SJCRH30 (cell line): ENCODE data around the gene ERBB2. TPM values are rescaled to one million over a fixed set of nuclear protein-coding genes. Genes with fewer than 3 reads are reported as not detected.

Experiments
- DNase-seq, 2 experiments: peaks; one replicate each; pipeline ENCODE4 v3.0.0-alpha.2; 2015 to 2020
- H3K27ac ChIP-seq: fragments of 250-450 bp; sonication (Bioruptor Pico); 2 replicates; pipeline ENCODE4 v1.5.1; 2020; ENCODE audit warnings: mild to moderate bottlenecking, moderate library complexity
- H3K27me3 ChIP-seq: fragments of 250-450 bp; sonication (Bioruptor Pico); 2 replicates; pipeline ENCODE4 v1.5.1; 2020; ENCODE audit warnings: mild to moderate bottlenecking, moderate library complexity
- H3K36me3 ChIP-seq: fragments of 250-450 bp; sonication (Bioruptor Pico); 2 replicates; pipeline ENCODE4 v1.5.1; 2020; ENCODE audit warnings: mild to moderate bottlenecking, moderate library complexity
- H3K4me1 ChIP-seq: fragments of 250-450 bp; sonication (Bioruptor Pico); 2 replicates; pipeline ENCODE4 v1.5.1; 2020; ENCODE audit warnings: mild to moderate bottlenecking, moderate library complexity
- H3K4me3 ChIP-seq: fragments of 250-450 bp; sonication (Bioruptor Pico); 2 replicates; pipeline ENCODE4 v1.5.1; 2020; ENCODE audit warnings: mild to moderate bottlenecking, moderate library complexity
- H3K9me3 ChIP-seq: fragments of 250-450 bp; sonication (Bioruptor Pico); replicated peaks from 2 replicates; pipeline ENCODE4 v1.5.1; 2020; ENCODE audit warnings: mild to moderate bottlenecking, moderate library complexity
- total RNA-seq: library from RNA; depleted of rRNA; stranded (reverse); fragments of >200 nt; shearing (Covaris generic); gene quantifications from 2 replicates; pipeline ENCODE4 v1.2.3, GENCODE V29; 2014

The ERBB2 gene
- total RNA-seq, 1 experiment from 2014 or later = 8.7 TPM

DNA sequence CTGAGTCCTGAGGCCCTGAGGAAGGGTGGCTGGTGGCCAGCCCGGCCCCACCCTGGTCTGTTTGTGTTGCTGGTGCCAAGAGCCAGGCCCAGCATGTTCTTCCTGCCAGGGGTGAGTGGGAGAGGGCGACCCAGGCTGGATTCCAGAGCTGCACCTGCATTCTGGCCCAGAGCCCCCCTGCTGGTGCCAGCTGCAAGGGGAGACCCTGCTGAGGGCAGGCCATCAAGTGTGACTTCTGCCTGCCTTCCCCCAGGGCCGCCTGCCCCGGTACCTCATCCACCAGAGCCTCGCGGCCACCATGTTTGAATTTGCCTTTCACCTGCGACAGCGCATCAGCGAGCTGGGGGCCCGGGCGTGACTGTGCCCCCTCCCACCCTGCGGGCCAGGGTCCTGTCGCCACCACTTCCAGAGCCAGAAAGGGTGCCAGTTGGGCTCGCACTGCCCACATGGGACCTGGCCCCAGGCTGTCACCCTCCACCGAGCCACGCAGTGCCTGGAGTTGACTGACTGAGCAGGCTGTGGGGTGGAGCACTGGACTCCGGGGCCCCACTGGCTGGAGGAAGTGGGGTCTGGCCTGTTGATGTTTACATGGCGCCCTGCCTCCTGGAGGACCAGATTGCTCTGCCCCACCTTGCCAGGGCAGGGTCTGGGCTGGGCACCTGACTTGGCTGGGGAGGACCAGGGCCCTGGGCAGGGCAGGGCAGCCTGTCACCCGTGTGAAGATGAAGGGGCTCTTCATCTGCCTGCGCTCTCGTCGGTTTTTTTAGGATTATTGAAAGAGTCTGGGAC is 37.1 kb upstream of the ERBB2 start:
- Histone ChIP-seq H3K27ac (no peak overlapping the region), H3K4me3 (no peak overlapping the region), H3K27me3 (no peaks in the 10 kb centered on the region), H3K9me3 (no peaks in the 10 kb centered on the region), H3K4me1 (peaks cover 52% of the 10 kb centered on the region), H3K36me3 (0 out of 2 replicates have a peak, but pooled peaks cover 2% of the 10 kb centered on the region)
- no peak for DNase-seq

DNA sequence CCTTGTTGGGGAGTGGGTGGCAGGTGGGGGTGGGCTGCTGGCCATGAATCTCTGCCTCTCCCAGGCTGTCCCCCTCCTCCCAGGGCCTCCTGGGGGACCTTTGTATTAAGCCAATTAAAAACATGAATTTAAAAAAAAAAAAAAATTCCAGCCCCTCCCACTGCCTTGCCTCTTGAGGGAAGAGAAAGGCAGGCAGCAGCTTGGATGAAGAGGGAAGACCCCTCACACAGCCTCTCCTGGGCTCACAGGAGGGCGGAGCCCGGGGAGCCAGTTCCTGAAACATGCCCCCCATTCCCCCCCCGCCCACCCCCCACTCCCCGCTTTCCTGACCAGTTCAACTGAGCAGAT is 36.5 kb upstream of the ERBB2 start:
- H3K9me3 ChIP-seq = no peaks in the 10 kb centered on the region
- H3K27me3 ChIP-seq = no peaks in the 10 kb centered on the region
- 0 out of 2 replicates have a peak, but pooled peaks cover 2% of the 10 kb centered on the region for H3K36me3 ChIP-seq
- DNase-seq = no peak
- no peak overlapping the region for H3K4me3 ChIP-seq
- H3K4me1 ChIP-seq = peaks cover 52% of the 10 kb centered on the region
- H3K27ac ChIP-seq = no peak overlapping the region

DNA sequence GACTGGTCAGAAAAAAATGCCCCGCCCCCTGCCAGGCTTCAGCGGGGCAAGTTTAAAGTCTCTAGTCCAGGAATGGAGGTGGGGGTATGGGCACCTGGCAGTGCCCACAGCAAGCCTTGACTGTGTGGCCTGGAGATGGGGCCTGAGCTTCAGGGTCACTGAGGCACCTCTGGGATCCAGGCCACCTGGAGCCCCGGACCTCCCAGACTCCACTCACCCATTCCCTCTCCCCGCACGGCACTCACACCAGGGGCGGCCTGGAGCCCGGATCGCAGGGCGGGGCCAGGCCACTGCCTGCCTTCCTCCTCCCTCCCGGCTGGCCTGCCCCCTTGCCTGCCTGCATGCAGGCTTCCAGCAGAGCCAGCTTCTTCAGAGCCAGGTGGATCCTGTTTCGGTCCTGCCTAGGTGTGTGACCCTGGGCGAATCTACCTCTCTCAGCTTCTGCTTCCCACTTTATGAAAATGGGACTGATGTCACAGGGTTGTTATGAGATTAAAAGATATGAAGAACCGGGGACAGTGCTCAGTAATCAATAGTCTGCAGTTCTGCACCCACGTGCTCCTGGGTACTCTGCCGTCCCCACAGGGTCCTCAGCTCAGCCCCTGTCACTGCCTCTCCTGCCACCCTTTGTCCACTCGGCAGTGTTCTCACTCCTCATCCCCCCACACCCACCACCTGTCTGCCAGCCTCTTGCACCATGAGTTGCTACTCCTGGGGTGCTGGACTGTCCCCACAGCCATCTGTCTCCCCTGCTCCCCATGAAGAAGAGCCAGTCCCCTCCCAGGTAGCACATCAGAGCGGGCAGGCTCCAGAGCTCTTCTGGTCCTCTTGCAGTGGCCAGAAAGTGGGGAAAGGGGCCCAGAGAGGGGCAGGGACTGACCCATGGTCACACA is 35.9 kb upstream of the ERBB2 start:
- no peaks in the 10 kb centered on the region for H3K27me3 ChIP-seq
- no peak overlapping the region for H3K4me3 ChIP-seq
- DNase-seq = no peak
- 0 out of 2 replicates have a peak, but pooled peaks cover 2% of the 10 kb centered on the region for H3K36me3 ChIP-seq
- H3K9me3 ChIP-seq = no peaks in the 10 kb centered on the region
- peaks cover 51% of the 10 kb centered on the region for H3K4me1 ChIP-seq
- H3K27ac ChIP-seq = no peak overlapping the region

DNA sequence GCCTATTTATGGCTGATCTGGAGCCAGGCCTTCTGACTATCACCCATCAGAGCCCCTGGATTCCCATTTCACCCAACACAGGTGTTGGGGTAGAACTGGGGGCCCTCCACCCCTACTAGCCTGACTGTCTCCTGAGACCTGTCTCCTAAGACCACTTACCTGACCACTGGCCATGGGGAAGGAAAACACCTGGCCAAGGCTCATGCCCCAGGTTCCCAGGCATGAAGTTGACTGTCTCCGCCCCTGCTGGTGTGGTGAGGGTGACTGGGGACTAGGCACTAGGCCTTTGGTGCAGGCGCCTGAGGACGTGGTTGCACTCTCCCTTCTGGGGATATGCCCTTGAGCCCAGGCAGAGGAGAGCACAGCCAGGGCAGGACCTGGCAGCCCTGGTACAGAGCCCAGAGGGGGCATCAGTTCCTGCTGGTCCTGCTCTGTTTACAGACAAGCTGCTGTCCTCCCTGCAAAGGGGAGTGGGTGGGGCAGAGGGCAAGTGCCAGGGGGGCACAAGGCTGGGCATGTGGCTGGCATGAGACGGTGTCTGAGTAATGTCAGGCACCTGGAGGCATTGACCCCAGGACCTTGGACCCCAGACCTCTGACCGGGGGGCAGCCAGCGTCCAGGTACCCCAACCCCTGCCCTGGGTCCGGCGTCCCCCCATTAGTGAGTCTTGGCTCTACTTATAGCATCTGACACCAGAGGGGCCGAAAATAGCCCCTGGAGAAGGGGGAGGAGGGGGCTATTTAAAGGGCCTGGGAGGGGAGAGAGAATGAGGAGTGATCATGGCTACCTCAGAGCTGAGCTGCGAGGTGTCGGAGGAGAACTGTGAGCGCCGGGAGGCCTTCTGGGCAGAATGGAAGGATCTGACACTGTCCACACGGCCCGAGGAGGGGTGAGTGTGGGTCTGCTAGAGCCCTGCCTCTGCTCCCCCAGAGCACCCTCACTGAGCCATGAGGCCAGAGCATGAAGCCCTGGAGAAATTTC is 35.0 kb upstream of the ERBB2 start, which contains the start of gene TCAP:
Gene TCAP, plus strand, starts transcription at position 769 of the 981 bp plus-strand sequence. Its CDS starts 11 bp downstream, at position 780.
- H3K27ac ChIP-seq = no peak within 1 kb of the TSS
- H3K36me3 ChIP-seq = 0 out of 2 replicates have a peak, but pooled peaks cover 2% of the 10 kb centered on the region
- H3K4me3 ChIP-seq = no peak within 1 kb of the TSS
- no peaks in the 10 kb centered on the region for H3K9me3 ChIP-seq
- peaks cover 44% of the 10 kb centered on the region for H3K4me1 ChIP-seq
- H3K27me3 ChIP-seq = no peaks in the 10 kb centered on the region
- DNase-seq = no peak

DNA sequence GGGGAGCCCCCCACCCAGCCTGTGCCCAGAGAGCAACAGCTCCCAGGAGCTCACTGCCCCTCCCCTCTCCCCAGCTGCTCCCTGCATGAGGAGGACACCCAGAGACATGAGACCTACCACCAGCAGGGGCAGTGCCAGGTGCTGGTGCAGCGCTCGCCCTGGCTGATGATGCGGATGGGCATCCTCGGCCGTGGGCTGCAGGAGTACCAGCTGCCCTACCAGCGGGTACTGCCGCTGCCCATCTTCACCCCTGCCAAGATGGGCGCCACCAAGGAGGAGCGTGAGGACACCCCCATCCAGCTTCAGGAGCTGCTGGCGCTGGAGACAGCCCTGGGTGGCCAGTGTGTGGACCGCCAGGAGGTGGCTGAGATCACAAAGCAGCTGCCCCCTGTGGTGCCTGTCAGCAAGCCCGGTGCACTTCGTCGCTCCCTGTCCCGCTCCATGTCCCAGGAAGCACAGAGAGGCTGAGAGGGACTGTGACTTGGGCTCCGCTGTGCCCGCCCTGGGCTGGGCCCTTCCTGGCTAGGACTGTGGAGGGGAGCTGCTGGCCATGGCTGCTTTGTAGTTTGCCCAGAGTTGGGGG is 34.1 kb upstream of the ERBB2 start:
- DNase-seq = peak in 1 of 2 experiments; percentile 51
- Histone ChIP-seq H3K27me3 (no peaks in the 10 kb centered on the region), H3K4me3 (no peak overlapping the region), H3K9me3 (no peaks in the 10 kb centered on the region), H3K4me1 (peaks cover 36% of the 10 kb centered on the region), H3K27ac (no peak overlapping the region), H3K36me3 (0 out of 2 replicates have a peak, but pooled peaks cover 2% of the 10 kb centered on the region)

DNA sequence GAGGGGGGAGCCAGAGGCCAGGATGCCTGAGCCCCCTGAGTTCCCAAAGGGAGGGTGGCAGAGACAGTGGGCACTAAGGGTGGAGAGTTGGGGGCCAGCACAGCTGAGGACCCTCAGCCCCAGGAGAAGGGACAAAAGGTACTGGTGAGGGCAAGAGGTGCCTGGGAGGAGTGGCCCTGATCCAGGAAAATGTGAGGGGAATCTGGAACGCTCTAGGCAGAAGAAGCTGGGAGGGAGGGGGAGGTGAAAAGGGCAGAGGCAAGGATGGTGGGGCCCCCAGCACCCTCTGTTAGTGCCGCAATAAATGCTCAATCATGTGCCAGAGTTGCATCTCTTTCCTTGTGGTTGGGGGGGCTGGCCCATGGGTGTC is 33.6 kb upstream of the ERBB2 start:
- H3K4me3 ChIP-seq = no peak overlapping the region
- no peak for DNase-seq
- peak overlapping the region; percentile 76 for H3K27ac ChIP-seq
- H3K9me3 ChIP-seq = no peaks in the 10 kb centered on the region
- no peaks in the 10 kb centered on the region for H3K27me3 ChIP-seq
- H3K4me1 ChIP-seq = peaks cover 31% of the 10 kb centered on the region
- H3K36me3 ChIP-seq = 0 out of 2 replicates have a peak, but pooled peaks cover 2% of the 10 kb centered on the region

DNA sequence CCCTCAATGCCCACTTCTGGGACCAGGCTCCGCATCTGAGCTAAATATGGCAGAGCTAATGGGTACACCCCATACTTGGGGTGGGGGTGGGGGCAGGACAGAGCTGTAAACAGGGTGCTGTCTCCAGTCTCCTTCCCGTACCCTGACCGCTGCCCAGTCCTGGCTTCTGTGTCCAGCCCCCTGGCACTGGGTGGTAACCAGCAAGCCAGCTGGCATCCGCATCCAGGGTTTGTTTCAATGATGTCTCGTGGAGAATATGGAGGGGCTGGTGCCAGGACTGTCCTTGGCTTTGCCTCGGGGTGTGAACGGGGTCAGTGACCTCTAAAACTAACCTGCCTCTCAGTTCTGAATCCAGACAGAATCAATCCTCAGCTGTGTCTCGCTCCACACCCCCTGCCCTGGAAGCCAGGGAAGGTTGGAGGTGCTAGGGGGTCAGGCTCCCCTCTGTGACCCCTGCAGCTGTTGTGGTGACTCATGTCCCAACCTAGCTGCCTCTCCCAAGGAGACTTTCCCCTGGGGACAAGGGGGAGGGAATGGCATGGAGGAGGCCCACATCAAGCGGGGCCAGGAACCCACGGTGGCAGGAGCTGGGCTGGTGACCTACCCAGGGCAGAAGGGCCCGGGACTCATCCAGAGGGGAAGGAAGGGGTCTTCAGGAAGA is 33.1 kb upstream of the ERBB2 start:
- DNase-seq = peak; percentile 81 to 85
- H3K4me3 ChIP-seq = peak overlapping the region; percentile 65
- H3K27me3 ChIP-seq = no peaks in the 10 kb centered on the region
- H3K9me3 ChIP-seq = no peaks in the 10 kb centered on the region
- H3K27ac ChIP-seq = peak overlapping the region; percentile 76
- H3K4me1 ChIP-seq = peaks cover 26% of the 10 kb centered on the region
- 0 out of 2 replicates have a peak, but pooled peaks cover 2% of the 10 kb centered on the region for H3K36me3 ChIP-seq

DNA sequence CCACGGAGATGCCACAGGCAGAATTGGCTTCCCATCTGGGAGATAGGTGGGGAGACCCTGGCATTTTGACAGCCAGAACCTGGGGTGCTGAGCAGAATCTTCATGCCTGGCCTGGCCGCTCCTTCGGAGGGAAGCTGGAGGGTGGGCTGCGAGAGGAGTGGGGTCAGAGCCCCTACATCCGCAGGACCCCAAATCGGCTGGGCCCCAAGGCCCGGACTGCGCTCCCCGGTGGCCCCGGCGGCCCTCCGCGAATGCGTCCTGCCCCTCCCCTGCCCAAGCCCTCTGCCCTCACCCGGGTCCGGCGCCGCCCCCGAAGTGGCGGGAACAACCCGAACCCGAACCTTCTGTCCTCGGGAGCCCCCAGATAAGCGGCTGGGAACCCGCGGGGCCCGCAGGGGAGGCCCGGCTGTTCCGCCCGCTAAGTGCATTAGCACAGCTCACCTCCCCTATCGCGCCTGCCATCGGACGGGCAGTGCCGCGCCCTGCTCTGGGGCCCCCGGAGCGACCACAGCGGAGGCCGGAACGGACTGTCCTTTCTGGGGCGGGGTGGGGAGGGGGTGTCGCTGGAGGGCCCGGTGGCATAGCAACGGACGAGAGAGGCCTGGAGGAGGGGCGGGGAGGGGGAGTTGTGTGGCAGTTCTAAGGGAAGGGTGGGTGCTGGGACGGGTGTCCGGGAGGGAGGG is 32.5 kb upstream of the ERBB2 start:
- Histone ChIP-seq H3K4me1 (peaks cover 26% of the 10 kb centered on the region), H3K27me3 (no peaks in the 10 kb centered on the region), H3K4me3 (peak overlapping the region; percentile 65), H3K27ac (peak overlapping the region; percentile 76), H3K9me3 (no peaks in the 10 kb centered on the region), H3K36me3 (no peaks in the 10 kb centered on the region)
- peak; percentile 52 to 53 for DNase-seq

DNA sequence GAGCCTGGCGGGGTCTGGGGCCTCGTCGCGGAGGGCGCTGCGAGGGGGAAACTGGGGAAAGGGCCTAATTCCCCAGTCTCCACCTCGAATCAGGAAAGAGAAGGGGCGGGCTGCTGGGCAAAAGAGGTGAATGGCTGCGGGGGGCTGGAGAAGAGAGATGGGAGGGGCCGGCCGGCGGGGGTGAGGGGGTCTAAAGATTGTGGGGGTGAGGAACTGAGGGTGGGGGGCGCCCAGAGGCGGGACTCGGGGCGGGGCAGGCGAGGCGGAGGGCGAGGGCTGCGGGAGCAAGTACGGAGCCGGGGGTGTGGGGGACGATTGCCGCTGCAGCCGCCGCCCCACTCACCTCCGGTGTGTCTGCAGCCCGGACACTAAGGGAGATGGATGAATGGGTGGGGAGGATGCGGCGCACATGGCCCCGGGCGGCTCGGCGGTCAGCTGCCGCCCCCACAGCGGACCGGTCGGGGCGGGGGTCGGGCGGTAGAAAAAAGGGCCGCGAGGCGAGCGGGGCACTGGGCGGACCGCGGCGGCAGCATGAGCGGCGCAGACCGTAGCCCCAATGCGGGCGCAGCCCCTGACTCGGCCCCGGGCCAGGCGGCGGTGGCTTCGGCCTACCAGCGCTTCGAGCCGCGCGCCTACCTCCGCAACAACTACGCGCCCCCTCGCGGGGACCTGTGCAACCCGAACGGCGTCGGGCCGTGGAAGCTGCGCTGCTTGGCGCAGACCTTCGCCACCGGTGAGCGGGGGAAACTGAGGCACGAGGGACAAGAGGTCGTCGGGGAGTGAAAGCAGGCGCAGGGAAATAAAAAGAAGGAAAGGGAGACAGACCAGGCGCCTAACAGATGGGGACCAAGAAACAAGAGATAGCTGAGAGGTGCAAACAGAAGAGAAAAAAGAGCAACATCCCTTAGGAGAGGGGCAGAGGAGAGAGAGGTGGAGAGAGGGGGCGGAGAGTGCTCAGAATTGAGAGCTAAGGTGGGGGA is 31.6 kb upstream of the ERBB2 start, which contains the start of gene PNMT:
Gene PNMT, plus strand, starts transcription at position 509 of the 980 bp plus-strand sequence. Its CDS starts 23 bp downstream, at position 532.
- no peaks in the 10 kb centered on the region for H3K27me3 ChIP-seq
- DNase-seq = no peak
- no peaks in the 10 kb centered on the region for H3K36me3 ChIP-seq
- H3K27ac ChIP-seq = peak within 1 kb of the TSS; percentile 76
- H3K4me1 ChIP-seq = peaks cover 26% of the 10 kb centered on the region
- peak within 1 kb of the TSS; percentile 65 for H3K4me3 ChIP-seq
- H3K9me3 ChIP-seq = no peaks in the 10 kb centered on the region

DNA sequence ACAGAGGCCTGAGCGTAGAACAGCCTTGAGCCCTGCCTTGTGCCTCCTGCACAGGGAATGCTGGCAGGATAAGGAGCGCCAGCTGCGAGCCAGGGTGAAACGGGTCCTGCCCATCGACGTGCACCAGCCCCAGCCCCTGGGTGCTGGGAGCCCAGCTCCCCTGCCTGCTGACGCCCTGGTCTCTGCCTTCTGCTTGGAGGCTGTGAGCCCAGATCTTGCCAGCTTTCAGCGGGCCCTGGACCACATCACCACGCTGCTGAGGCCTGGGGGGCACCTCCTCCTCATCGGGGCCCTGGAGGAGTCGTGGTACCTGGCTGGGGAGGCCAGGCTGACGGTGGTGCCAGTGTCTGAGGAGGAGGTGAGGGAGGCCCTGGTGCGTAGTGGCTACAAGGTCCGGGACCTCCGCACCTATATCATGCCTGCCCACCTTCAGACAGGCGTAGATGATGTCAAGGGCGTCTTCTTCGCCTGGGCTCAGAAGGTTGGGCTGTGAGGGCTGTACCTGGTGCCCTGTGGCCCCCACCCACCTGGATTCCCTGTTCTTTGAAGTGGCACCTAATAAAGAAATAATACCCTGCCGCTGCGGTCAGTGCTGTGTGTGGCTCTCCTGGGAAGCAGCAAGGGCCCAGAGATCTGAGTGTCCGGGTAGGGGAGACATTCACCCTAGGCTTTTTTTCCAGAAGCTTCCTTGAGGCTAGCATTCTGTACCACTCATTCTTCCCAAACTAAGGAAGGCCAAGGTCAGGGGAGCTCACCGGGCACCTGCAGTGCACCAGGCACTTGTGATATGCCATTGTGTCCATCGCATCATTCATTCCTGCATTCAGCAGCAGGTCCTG is 29.7 kb upstream of the ERBB2 start:
- no peak for DNase-seq

DNA sequence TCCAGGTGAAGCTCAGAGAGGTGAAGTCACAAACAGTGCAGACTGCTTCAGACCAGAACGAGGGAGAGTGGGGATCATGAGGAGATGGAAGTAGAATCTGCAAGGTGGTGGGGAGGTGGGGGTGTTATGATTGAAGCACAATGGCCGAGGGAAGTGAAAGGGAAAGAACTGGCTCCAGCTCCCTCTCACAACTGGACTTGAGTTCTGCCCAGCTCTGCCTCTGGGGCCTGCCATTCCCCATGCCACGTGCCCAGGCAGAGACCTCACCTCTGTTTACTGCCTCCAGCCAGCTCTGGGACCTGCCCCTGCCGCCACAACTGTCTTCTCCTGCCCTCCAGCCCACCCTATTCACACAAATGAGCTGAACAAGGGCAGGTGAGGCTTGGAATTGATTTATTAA is 29.1 kb upstream of the ERBB2 start:
- Histone ChIP-seq H3K36me3 (no peaks in the 10 kb centered on the region), H3K27ac (no peak overlapping the region), H3K4me3 (no peak overlapping the region), H3K4me1 (peaks cover 25% of the 10 kb centered on the region), H3K9me3 (no peaks in the 10 kb centered on the region), H3K27me3 (no peaks in the 10 kb centered on the region)
- DNase-seq = no peak

More for the DNA sequence above, 29.7 kb upstream of the ERBB2 start:
- Histone ChIP-seq H3K27me3 (no peaks in the 10 kb centered on the region), H3K4me3 (no peak overlapping the region), H3K36me3 (no peaks in the 10 kb centered on the region), H3K9me3 (no peaks in the 10 kb centered on the region), H3K27ac (no peak overlapping the region), H3K4me1 (peaks cover 29% of the 10 kb centered on the region)
